HepG2 (cell line): ENCODE data around the gene CFAP99. TPM values are rescaled to one million over a fixed set of nuclear protein-coding genes. Genes with fewer than 3 reads are reported as not detected.

Experiments used
- EHMT2 ChIP-seq: fragments of 200-600 bp; sonication (generic); IDR thresholded peaks from 2 replicates; pipeline ENCODE4 v1.7.0; 2017; ENCODE audit warnings: antibody characterized with exemption, low read depth, low read length, borderline replicate concordance
- EZH2 ChIP-seq: conservative IDR thresholded peaks from 2 replicates; pipeline ENCODE4 v1.6.1; 2012; ENCODE audit warnings: mild to moderate bottlenecking, low read depth, low read length, moderate library complexity
- FOXK2 ChIP-seq: fragments of 450-650 bp; IDR thresholded peaks from 2 replicates; pipeline ENCODE4 v1.6.1; 2016
- HIC2 ChIP-seq: sonication (generic); formaldehyde crosslinking; IDR thresholded peaks from 2 replicates; pipeline ENCODE4 v1.9.0; 2022; ENCODE audit warnings: low read depth, missing genetic modification reagents
- JARID2 ChIP-seq: sonication (generic); formaldehyde crosslinking; IDR thresholded peaks from 2 replicates; pipeline ENCODE4 v1.8.1; 2023; ENCODE audit warnings: missing genetic modification reagents, inconsistent platforms; ENCODE audit not compliant: insufficient replicate concordance
- LRRFIP1 ChIP-seq: sonication (generic); formaldehyde crosslinking; conservative IDR thresholded peaks from 2 replicates; pipeline ENCODE4 v1.4.0; 2020; ENCODE audit warnings: missing genetic modification reagents
- MTA1 ChIP-seq: sonication (generic); formaldehyde crosslinking; IDR thresholded peaks from 2 replicates; pipeline ENCODE4 v1.4.0; 2020; ENCODE audit warnings: missing genetic modification reagents, mild to moderate bottlenecking, borderline replicate concordance
- MXD4 ChIP-seq: IDR thresholded peaks from 2 replicates; pipeline ENCODE4 v1.6.1; 2016; ENCODE audit warnings: mild to moderate bottlenecking, missing biosample characterization, missing genetic modification reagents
- PTBP1 ChIP-seq: fragments of 200-400 bp; formaldehyde crosslinking; IDR thresholded peaks from 2 replicates; pipeline ENCODE4 v1.6.1; 2018; ENCODE audit warnings: low read length, low read depth; ENCODE audit not compliant: poor library complexity, severe bottlenecking
- SPEN ChIP-seq: sonication (generic); formaldehyde crosslinking; IDR thresholded peaks from 2 replicates; pipeline ENCODE4 v1.5.1; 2020; ENCODE audit warnings: low read depth, mild to moderate bottlenecking, missing genetic modification reagents
- SRSF4 ChIP-seq: fragments of 200-400 bp; formaldehyde crosslinking; IDR thresholded peaks from one replicate; pipeline ENCODE4 v1.6.1; 2018; ENCODE audit warnings: mild to moderate bottlenecking, low read depth, low read length, moderate library complexity; ENCODE audit not compliant: poor library complexity, severe bottlenecking
- ZNF10 ChIP-seq: sonication (generic); formaldehyde crosslinking; IDR thresholded peaks from 2 replicates; pipeline ENCODE4 v1.4.0; 2020; ENCODE audit warnings: mild to moderate bottlenecking, low read depth, missing genetic modification reagents, borderline replicate concordance
- ZNF225 ChIP-seq: sonication (generic); formaldehyde crosslinking; IDR thresholded peaks from 2 replicates; pipeline ENCODE4 v1.4.0; 2020; ENCODE audit warnings: mild to moderate bottlenecking, missing genetic modification reagents
- ZNF292 ChIP-seq: sonication (generic); formaldehyde crosslinking; IDR thresholded peaks from 2 replicates; pipeline ENCODE4 v1.8.1; 2022; ENCODE audit warnings: mild to moderate bottlenecking, low read depth, missing genetic modification reagents, borderline replicate concordance
- ZNF597 ChIP-seq: sonication (generic); formaldehyde crosslinking; IDR thresholded peaks from 2 replicates; pipeline ENCODE4 v1.5.0; 2020; ENCODE audit warnings: missing genetic modification reagents
- ZNF644 ChIP-seq: IDR thresholded peaks from 2 replicates; pipeline ENCODE4 v1.6.1; 2016; ENCODE audit warnings: low read depth
- ZNF687 ChIP-seq: sonication (generic); formaldehyde crosslinking; IDR thresholded peaks from 2 replicates; pipeline ENCODE4 v1.5.1; 2020; ENCODE audit warnings: mild to moderate bottlenecking, missing genetic modification reagents, moderate library complexity
- polyA plus RNA-seq, 8 experiments: library from polyadenylated mRNA; depleted of rRNA in 3 of 8; stranded (reverse) in 7 of 8; unstranded in 1 of 8; fragments of >200 nt; fragmentation: Illumina TruSeq in 4 of 8; extraction: Trizol in 4 of 8; gene quantifications; 2 replicates each; pipeline versions ENCODE4 v1.2.1 to v1.2.3, GENCODE V29; 2011 to 2016; ENCODE audit warnings: low read depth in 4 of 8, missing spikeins in 1 of 8, mixed read lengths in 1 of 8; ENCODE audit not compliant: insufficient read depth in 1 of 8
- total RNA-seq, 5 experiments: library from RNA; depleted of rRNA; stranded (reverse); fragments of >200 nt; fragmentation: Illumina TruSeq; extraction: Trizol; gene quantifications; 2 replicates each; pipeline ENCODE4 v1.2.3, GENCODE V29; 2016; ENCODE audit warnings: low read depth in 1 of 5

CFAP99 gene
- total and polyA plus RNA-seq, 2 of the 13 experiments (the other 11 are each of a cell fraction or from before 2014, with no cell fraction given), result not detected

- TF ChIP-seq ZNF597 (CRISPR knock-in tag) (no peak), SRSF4 (no peak), ZNF644 (CRISPR knock-in tag) (no peak), MTA1 (CRISPR knock-in tag) (no peak), EHMT2 (no peak), SPEN (no peak), ZNF292 (0 out of 2 replicates have a peak, but pooled peaks have one; percentile 27), MXD4 (CRISPR knock-in tag) (no peak), JARID2 (no peak), LRRFIP1 (no peak), EZH2 (no peak), ZNF225 (CRISPR knock-in tag) (no peak), PTBP1 (no peak), ZNF10 (CRISPR knock-in tag) (no peak), ZNF687 (CRISPR knock-in tag) (peak; percentile 62), HIC2 (peak; percentile 92), FOXK2 (no peak)
Observed at GRCh38 chr4:2412885-2413716, 5.7 kb upstream of the CFAP99 start (continued).
